HG02571 (cell line): ENCODE data around the gene NCKAP5.

ENCODE experiments used
- ATAC-seq: cut with Tn5 transposase; IDR thresholded peaks from one replicate; pipeline ENCODE4 v1.9.1; 2021; ENCODE audit warnings: mild to moderate bottlenecking, moderate library complexity; ENCODE audit not compliant: unreplicated experiment

NCKAP5 gene

DNA sequence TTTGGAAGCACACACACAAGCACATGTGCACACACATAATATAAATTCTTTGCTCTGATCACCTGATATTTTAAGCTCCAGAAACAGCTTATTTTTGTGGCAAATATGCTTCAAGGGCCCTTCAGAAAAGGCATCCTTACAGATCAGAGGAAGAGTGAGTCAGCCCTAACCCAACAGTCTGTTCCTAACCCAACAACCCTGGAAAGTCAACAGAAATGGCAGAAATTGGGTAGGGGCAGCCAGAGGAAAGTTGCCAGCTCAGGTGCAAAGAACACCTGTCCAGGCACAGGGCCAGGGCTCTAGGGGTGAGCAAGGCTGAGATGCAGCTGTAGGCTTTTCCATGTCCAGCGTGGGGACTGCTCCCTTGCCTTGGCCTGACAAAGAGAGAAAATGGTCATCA lies 6.4 kb upstream of the NCKAP5 start:
- no peak for ATAC-seq

GRCh38 chr2:133574186-133574585 lies 5.9 kb upstream of the NCKAP5 start:
- no peak for ATAC-seq

DNA sequence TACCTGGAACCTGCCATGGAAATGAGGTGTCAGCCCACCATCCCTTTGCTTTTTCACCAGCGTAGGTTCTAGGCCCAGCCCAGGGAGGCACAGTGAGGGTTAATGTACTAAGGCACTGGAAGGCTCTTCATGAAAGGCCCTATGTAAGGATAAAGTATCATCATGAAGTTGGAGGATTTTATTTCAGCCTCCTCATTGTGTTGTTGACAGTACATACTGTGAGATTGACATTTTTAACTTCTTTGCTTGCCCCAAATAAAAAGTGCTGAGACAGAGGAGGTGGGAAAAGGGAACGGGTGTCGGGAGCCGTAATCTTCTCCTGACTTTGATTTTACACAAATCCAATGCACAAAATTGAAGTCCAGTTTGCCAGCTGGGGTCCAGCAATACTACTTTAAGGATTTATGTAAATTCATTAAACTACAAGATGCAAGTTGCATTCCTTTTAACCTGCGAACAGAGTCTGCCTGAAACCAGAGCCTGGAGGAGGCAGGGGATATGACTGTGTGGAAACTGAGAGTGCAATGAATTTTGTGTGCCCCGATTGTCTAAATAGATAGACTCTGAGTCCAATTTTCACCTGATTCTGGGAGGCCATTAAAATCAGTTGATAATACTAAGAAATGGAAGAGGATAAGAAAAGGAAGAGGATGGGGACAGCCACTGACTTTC lies 5.4 kb upstream of the NCKAP5 start:
- no peak for ATAC-seq

- ATAC-seq = no peak
Measured at GRCh38 chr2:133571249-133571648, 3.0 kb upstream of the NCKAP5 start.

- ATAC-seq = no peak
Measured at GRCh38 chr2:133570542-133570941, 2.3 kb upstream of the NCKAP5 start.

GRCh38 chr2:133569286-133569830 lies 1.1 kb upstream of the NCKAP5 start:
- no peak for ATAC-seq

DNA sequence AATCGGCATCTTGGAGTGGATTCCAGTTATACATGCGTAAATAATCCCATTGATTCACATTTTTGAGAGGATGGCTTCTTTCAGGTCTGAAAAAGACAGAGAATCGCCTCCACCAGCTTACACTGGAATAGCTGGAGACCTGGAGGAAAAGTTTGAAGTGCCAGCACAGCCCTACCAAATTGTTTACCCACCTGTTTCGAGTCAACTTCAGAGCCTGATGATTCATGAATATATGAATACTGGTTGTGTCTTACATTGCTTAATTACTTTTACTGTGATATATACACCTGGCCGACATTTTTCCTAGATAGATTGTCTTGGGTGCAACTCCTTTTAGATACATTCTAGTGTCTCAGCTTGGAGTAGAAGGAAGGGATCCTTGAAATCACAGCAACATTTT lies 335 bp upstream of the NCKAP5 start:
- ATAC-seq = no peak

DNA sequence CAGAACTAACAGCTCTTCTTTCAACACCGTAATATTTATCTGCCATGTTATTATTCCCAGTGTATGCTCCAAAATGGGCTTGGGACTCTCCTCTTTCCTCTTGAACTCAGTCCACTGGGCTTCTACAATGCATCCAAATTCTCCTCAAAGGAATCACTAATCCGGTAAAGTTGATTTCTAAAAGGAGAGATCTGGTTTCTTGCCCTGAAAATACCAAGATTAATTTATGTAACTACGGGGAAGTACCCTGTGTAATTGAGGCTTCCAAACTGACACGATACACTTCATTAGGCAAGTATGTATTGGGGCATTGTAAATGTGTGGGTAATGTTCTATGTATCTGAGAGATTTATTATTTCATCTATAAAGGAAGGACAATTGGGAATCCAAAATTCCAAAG lies 5.7 kb downstream of the NCKAP5 start:
- no peak for ATAC-seq

DNA sequence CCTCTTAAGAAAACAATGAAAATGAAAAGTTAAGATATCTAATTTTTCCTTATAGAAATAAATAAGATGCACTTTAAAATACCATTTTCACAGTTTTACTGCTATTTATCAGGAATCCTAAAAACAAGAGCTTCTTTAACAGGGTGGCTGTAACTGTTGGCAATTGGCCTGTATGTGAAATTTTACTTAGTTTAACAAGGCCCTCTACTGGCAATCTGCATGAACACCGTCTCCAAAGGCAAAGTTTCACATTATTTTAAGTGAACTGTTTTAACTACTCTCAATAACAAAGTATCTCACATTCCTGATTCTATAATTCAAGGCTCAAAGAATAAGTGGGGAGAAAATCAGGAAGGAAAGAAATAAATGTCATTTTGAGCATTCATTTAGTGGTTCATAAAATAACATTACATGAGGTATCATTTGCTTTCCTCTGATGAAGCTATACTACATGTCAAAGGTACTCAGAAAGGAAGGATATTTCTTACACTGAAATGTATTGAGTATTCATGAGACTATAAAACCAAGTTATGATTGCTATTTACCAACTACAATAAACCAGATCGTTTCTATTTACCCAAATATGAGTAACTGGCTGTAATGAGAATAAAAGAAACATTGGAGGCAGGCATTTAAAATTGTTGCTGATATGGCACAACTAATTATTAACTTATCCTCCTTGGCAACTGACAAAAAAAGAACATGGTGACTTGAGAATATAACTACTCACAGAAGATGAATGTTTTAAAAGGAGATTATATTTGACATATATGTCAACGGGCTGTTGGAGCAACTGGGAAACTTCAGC lies 7.0 kb downstream of the NCKAP5 start:
- no peak for ATAC-seq

- ATAC-seq = no peak
Measured at GRCh38 chr2:133557614-133558013, 10.6 kb downstream of the NCKAP5 start.

DNA sequence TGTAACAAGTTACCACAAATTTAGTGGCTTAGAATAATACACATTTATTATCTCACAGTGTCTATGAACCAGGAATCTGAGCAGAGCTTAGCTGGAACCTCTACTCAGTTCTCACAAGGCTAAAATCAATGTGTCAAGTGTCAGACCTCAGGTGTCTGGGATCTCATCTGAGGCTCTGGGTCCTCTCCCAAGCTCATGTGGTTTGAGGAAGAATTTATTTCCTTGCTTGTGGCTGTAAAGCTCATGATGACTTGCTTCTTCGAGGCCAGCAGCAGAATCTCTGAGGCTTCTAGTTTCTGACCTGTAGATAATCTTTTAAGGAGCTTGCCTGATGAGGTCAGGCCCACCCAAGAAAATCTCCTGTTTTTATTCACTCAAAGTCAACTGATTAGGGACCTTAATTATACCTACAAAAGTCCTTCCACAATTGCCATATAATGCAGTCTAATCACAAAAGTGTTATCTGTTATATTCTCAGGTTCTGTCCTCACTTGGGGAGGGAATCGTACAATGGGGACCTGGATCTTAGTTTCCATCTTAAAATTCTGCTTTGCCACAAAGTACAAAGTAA lies 14.3 kb downstream of the NCKAP5 start:
- no peak for ATAC-seq

- no peak for ATAC-seq
Measured at GRCh38 chr2:133553251-133553650, 15.0 kb downstream of the NCKAP5 start.

DNA sequence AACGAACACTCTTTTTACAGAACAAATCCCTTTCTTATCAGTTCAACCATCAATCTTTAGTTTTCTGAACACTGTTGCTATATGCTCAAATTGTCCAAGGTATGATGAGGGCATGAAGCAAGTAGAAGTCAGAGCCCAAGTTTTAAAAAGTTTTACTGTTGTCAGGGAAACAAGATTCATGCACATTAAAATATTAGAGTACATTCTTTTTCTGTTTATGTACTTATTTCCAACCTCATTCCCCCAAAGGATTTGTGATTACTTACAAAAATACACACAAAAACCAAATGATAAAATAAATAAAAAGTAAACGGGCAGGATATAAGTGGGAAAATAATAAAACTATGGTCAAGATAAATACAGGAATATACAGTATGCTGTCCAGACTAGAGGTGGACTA lies 15.4 kb downstream of the NCKAP5 start:
- ATAC-seq = no peak

DNA sequence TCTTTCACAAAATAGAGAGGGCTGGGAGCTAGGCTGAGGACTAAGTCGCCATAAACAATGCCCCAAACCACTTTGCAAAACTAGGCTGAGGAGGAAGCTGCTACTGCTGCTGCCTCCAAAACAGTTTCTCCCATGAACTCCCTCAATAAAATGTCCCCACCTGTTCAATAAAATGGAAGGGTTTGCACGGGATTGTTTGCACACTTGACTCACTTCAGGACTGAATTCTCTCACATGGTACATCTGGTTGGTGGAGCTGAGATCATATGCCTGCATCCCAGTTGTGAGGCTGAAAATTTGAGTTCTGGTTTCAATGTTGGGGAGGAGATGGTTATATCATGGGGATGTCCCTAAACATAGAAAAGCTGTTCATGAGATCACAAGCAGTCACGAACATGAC lies 26.5 kb downstream of the NCKAP5 start:
- no peak for ATAC-seq

DNA sequence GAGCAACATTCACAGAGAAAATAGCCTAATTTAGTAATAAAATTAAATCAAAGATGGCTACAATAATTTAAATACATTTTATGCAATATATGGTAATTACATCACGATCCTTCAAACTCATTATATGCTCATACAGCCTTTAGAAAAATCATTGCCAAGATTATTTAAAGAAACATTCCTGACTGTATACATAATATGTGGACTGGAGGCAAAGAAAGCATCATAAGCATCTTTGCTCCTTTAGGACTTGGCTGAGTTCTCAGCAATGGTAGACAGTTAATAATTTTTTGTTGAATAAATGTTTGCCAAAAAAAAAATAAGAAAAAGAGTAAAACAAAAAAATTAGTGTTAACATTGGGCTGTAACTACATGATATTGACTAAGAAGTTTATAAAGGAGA lies 26.9 kb downstream of the NCKAP5 start:
- ATAC-seq = no peak

DNA sequence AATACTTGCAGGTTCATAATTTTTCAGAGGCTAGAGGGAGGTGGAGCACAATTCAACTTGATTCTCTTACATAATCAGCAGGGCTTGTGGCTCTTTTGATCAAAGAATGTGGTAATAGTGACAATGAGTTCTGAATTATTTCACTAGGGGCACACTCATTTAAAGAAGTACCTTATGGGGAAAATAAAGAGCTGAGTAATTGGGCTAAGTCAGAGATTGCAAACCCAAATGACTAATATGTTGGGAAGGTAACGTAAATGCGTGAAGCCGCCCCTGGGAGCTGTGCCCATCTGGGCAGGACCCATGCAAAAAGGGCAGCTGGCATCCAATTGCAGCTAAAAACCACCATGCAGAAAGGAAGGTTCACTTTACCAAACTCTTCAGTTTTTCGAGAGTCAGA lies 35.3 kb downstream of the NCKAP5 start:
- ATAC-seq = no peak

DNA sequence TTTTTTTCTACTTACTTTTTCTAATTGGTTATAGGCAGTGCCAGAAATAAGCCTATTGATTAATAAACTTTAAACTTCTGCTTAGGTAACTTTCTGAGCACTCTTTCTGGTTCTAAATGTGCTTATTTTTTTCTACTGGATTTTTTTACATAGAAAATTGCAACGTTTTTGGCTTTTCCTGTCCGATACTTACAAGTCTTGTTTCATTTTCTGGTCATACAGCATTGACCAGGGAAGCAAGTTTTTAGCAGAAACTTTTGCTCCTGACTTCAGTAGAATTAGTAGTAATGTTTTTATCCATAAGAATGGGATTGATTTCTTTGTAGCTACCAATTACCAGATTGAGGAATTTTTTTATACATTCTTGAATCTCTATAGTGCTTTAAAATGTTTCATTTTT lies 36.9 kb downstream of the NCKAP5 start:
- no peak for ATAC-seq

GRCh38 chr2:133530645-133531044 lies 37.6 kb downstream of the NCKAP5 start:
- ATAC-seq = no peak

DNA sequence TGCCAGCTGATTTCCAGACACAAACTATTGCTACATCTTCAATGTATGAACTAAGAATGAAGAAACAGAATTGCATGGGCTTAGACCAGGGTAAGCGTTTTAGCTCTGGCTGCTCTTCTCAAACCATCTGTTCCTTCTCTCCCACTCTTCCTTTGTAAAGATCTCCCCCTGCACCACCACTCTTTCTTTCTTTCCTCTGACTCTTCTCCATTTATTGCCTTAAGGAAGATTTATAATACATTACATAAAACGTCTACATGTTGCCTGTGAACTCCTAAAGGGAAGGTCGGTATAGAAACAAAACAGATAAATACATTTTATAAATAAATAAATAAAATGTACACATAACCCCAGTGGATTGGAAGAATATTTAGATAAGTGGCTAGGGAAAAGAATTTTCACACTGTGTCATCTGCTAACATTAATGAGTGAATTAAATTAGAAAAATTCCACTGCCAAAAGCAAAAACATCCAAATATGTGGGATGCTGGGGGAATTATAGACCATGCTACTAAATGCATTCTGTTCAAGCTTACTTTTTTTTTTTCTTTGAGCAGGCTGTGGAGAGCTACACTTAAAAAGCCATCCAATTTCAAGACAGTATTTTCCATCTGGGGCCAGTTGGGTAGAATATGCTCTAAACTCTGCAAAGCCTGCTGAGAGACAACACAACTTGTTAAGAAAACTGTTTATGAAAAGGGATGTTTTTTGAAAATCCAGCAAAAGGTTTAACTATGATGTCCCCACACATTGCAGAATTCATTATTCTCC lies 41.5 kb downstream of the NCKAP5 start:
- no peak for ATAC-seq

GRCh38 chr2:133525613-133526529 lies 42.4 kb downstream of the NCKAP5 start:
- no peak for ATAC-seq
